Upper lobe of left lung (tissue), 4 donors: ENCODE results near the gene PPP1R18.

Experiments
- CTCF ChIP-seq, 6 experiments: fragments of 450-650 bp in 4 of 6; fragments of 200-600 bp in 2 of 6; sonication (generic) in 2 of 6; IDR thresholded peaks; one replicate each; pipeline ENCODE4 v1.5.1; 2016 to 2019; ENCODE audit warnings: antibody characterized with exemption in 6 of 6
- POLR2A ChIP-seq, 4 donors: fragments of 450-650 bp; IDR thresholded peaks; one replicate each; pipeline ENCODE4 v1.5.1; 2016 to 2017; ENCODE audit warnings: antibody characterized with exemption in 4 of 4, mild to moderate bottlenecking in 2 of 4

GRCh38 chr6:30711758-30712380, 25.4 kb upstream of the PPP1R18 start:
- TF ChIP-seq CTCF (IDR thresholded peaks at IDR 0.05) (no peak), POLR2A (IDR thresholded peaks at IDR 0.05) (no peak)
